Right renal pelvis (tissue), 4 donors: ENCODE measurements around the gene TPGS1. TPM values are rescaled to one million over a fixed set of nuclear protein-coding genes. Genes with fewer than 3 reads are reported as not detected.

ENCODE experiments used
- DNase-seq, 4 donors: peaks; one replicate each; pipeline ENCODE4 v3.0.0-alpha.2; 2013; ENCODE audit warnings: low read depth in 4 of 4, low spot score in 3 of 4, missing footprints in 1 of 4
- polyA plus RNA-seq, 4 donors: library from polyadenylated mRNA; unstranded; fragments of 120-200 nt; gene quantifications; one replicate each; pipeline ENCODE4 v1.2.1, GENCODE V29; 2013; ENCODE audit not compliant: insufficient read length in 4 of 4

TPGS1 gene
- polyA plus RNA-seq, 4 donors = 5.5 to 18.3 (median 6.6) TPM

- DNase-seq = no peak
These were observed 12.9 kb upstream of the TPGS1 start for GRCh38 chr19:494171-495080.

- no peak for DNase-seq
These were observed 12.3 kb upstream of the TPGS1 start for GRCh38 chr19:495081-495401.

GRCh38 chr19:495402-496111 lies 11.7 kb upstream of the TPGS1 start:
- DNase-seq = no peak

GRCh38 chr19:496112-496665 lies 11.1 kb upstream of the TPGS1 start, which contains the start of gene MADCAM1:
MADCAM1 (plus strand) TSS chr19:496486; CDS start chr19:496500, 14 bp downstream.
- no peak for DNase-seq

- no peak for DNase-seq
These were observed 10.3 kb upstream of the TPGS1 start for GRCh38 chr19:496986-497385.

GRCh38 chr19:497491-497868 lies 9.8 kb upstream of the TPGS1 start:
- DNase-seq = no peak

GRCh38 chr19:497869-498510 lies 9.3 kb upstream of the TPGS1 start:
- no peak for DNase-seq

- DNase-seq = no peak
These were observed 8.8 kb upstream of the TPGS1 start for GRCh38 chr19:498511-498891.

- DNase-seq = no peak
These were observed 8.2 kb upstream of the TPGS1 start for GRCh38 chr19:498977-499623.

GRCh38 chr19:501646-502045 lies 5.7 kb upstream of the TPGS1 start:
- no peak for DNase-seq

GRCh38 chr19:504616-505015 lies 2.7 kb upstream of the TPGS1 start:
- DNase-seq = no peak

- DNase-seq = peak in 3 of 4 donors; percentile 100
These were observed 652 bp upstream of the TPGS1 start for GRCh38 chr19:506404-507285.

GRCh38 chr19:508204-509150 lies 1.2 kb downstream of the TPGS1 start:
- no peak for DNase-seq

GRCh38 chr19:510606-511100 lies 3.4 kb downstream of the TPGS1 start:
- DNase-seq = peak in 1 of 4 donors; percentile 62

- DNase-seq = no peak
These were observed 4.0 kb downstream of the TPGS1 start for GRCh38 chr19:511101-511851.

- no peak for DNase-seq
These were observed 5.5 kb downstream of the TPGS1 start for GRCh38 chr19:512547-513365.
